ENCODE data around the gene PAMR1. TPM values are rescaled to one million over a fixed set of nuclear protein-coding genes. Genes with fewer than 3 reads are reported as not detected.

Gene PAMR1
- total and polyA plus RNA-seq, 2 of the 8 experiments (the other 6 are each of a cell fraction or from before 2014, with no cell fraction given): 3.0 to 6.9 TPM

DNA sequence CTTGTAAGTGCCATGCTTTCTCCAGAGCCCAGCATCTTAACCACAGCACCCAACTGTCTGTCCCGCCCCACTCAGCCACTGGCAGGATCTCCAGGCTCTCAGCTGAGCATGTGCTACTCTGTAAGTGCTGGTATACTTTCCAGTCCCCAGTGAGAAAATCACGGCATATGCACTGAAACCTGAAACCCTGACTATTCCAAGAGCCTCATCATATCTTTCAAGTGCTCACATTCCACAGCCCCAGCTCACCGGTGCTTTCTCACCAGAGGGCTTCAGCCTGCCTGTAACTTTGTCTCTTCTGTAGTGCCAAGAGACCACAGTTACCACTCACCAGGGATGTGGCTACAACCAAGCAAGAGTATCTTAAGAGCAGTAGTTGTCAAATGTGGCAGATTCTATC, 24.4 kb upstream of the PAMR1 start:
- H3K27me3 ChIP-seq (replicated peaks in 1 of 4; ENCODE audit: control insufficient read depth in 3 of 4, extremely low read depth in 1 of 4, insufficient read depth in 3 of 4, low read length in 3 of 4): no peaks in the 10 kb centered on the region; a peak in 2 of 7 replicates
- H3K18ac ChIP-seq (ENCODE audit: extremely low read depth, low read length): no peak overlapping the region; the same call in 1 of the 2 replicates
- H3K14ac ChIP-seq (ENCODE audit: insufficient read length): no peak overlapping the region
- H3K36me3 ChIP-seq (ENCODE audit: control insufficient read depth in 2 of 4, insufficient read depth in 4 of 4, low read length in 3 of 4): no peaks in the 10 kb centered on the region
- no peak overlapping the region for H2AK5ac ChIP-seq (ENCODE audit: low read depth, low read length)
- H3K9me3 ChIP-seq (ENCODE audit: insufficient read depth in 2 of 2, low read depth in 1 of 2, low read length in 1 of 2): no peaks in the 10 kb centered on the region
- no peak overlapping the region for H3K56ac ChIP-seq (replicated peaks; ENCODE audit: insufficient read length, low read depth, low read length)
- H3K23me2 ChIP-seq (ENCODE audit: low read depth, low read length): no peaks in the 10 kb centered on the region
- no peaks in the 10 kb centered on the region for H3K79me2 ChIP-seq (ENCODE audit: control insufficient read depth in 1 of 2, insufficient read depth in 2 of 2, low read length in 2 of 2)
- no peak overlapping the region for H3K4me3 ChIP-seq (ENCODE audit: extremely low read depth in 1 of 4, insufficient read depth in 2 of 4, low read depth in 3 of 4, low read length in 4 of 4)
- H3K4ac ChIP-seq (replicated peaks; ENCODE audit: insufficient read length, low read depth, low read length): no peak overlapping the region
- H3K4me1 ChIP-seq (replicated peaks in 1 of 4; ENCODE audit: control insufficient read depth in 3 of 4, insufficient read depth in 4 of 4, low read length in 3 of 4): peaks cover 0 to 5% (median 1%) of the 10 kb centered on the region in 4 experiments; a peak in 2 of 7 replicates
- WGBS, 2 experiments (ENCODE audit: extremely low coverage in 1 of 2, insufficient coverage in 1 of 2, insufficient read length in 1 of 2, insufficient replicate concordance in 2 of 2, low coverage in 1 of 2, low lambda C conversion rate in 2 of 2, missing lambda C conversion rate in 1 of 2): 72% methylated on average over 3 of the region's 3 CpGs; no CpG with 5 or more reads in 1 of the 2 experiments
- H3K27ac ChIP-seq (ENCODE audit: low read depth, low read length): no peak overlapping the region
- no peak for FAIRE-seq
- no peaks in the 10 kb centered on the region for H3K79me1 ChIP-seq (ENCODE audit: low read depth, low read length)
- CTCF ChIA-PET (ENCODE audit: partially characterized antibody): interaction anchor here (0.6 to 2.2 kb wide), 4 partner anchors 16 to 276 kb away, joined by 3 to 5 read pairs (median 3); partner anchors contain the start of gene FJX1
- H2AFZ ChIP-seq (ENCODE audit: low read length): no peak overlapping the region
- H2BK15ac ChIP-seq (ENCODE audit: low read length): no peak overlapping the region
- H4K91ac ChIP-seq (replicated peaks; ENCODE audit: insufficient read length, low read length): no peak overlapping the region
- POLR2A ChIA-PET (ENCODE audit: partially characterized antibody): no interaction called here
- no peak overlapping the region for H3K23ac ChIP-seq (ENCODE audit: insufficient read length)
- 0 out of 4 replicates have a peak overlapping the region, but pooled peaks of 1 of the 2 experiments have one; percentile 11 for H3K4me2 ChIP-seq (ENCODE audit: insufficient read depth in 1 of 2, low read depth in 2 of 2, low read length in 2 of 2)
- H4K20me1 ChIP-seq (replicated peaks in 1 of 2; ENCODE audit: control insufficient read depth in 1 of 2, insufficient read depth in 2 of 2, low read length in 2 of 2): no peaks in the 10 kb centered on the region
- H2BK20ac ChIP-seq (ENCODE audit: low read length): no peak overlapping the region
- H4K5ac ChIP-seq (ENCODE audit: insufficient read length, low read depth, low read length): no peak overlapping the region
- H2BK5ac ChIP-seq (ENCODE audit: low read depth, low read length): no peak overlapping the region
- H3K9ac ChIP-seq (replicated peaks in 1 of 4; ENCODE audit: extremely low read depth in 1 of 4, low read depth in 3 of 4, low read length in 3 of 4): no peak overlapping the region
- no peak for DNase-seq (ENCODE audit: low read depth in 1 of 2, low spot score in 2 of 2)
- no peak overlapping the region for H2BK120ac ChIP-seq (replicated peaks; ENCODE audit: low read depth, low read length)
- H2BK12ac ChIP-seq (ENCODE audit: low read depth, low read length): no peak overlapping the region
- no peak overlapping the region for H4K8ac ChIP-seq (ENCODE audit: extremely low read depth, insufficient read depth, low read length)
- TF ChIP-seq RNF2 (IDR thresholded peaks at IDR 0.05; ENCODE audit: borderline replicate concordance, low read depth, low read length, missing control alignments, poor library complexity, severe bottlenecking): no peak
- no peak for TF ChIP-seq TAF1 (IDR thresholded peaks at IDR 0.05; ENCODE audit: low read depth, low read length)
- no peak for TF ChIP-seq RAD21 (IDR thresholded peaks at IDR 0.05 in 1 of 2, conservative IDR thresholded peaks at IDR 0.05 in 1 of 2; ENCODE audit: low read depth in 2 of 2, low read length in 2 of 2)
- TF ChIP-seq, protein P1, sequence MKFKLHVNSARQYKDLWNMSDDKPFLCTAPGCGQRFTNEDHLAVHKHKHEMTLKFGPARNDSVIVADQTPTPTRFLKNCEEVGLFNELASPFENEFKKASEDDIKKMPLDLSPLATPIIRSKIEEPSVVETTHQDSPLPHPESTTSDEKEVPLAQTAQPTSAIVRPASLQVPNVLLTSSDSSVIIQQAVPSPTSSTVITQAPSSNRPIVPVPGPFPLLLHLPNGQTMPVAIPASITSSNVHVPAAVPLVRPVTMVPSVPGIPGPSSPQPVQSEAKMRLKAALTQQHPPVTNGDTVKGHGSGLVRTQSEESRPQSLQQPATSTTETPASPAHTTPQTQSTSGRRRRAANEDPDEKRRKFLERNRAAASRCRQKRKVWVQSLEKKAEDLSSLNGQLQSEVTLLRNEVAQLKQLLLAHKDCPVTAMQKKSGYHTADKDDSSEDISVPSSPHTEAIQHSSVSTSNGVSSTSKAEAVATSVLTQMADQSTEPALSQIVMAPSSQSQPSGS (IDR thresholded peaks at IDR 0.05; ENCODE audit: low read length): no peak
- no peak for TF ChIP-seq CHD2 (IDR thresholded peaks at IDR 0.05; ENCODE audit: low read length)
- no peak for TF ChIP-seq SP4 (IDR thresholded peaks at IDR 0.05; ENCODE audit: low read length)
- TF ChIP-seq NANOG (IDR thresholded peaks at IDR 0.05; ENCODE audit: insufficient read depth, low read depth, low read length, poor library complexity, severe bottlenecking): no peak
- TF ChIP-seq MAFK (IDR thresholded peaks at IDR 0.05; ENCODE audit: low read depth, low read length): no peak
- TF ChIP-seq TAF7 (optimal IDR thresholded peaks at IDR 0.05; ENCODE audit: borderline replicate concordance, low read depth, low read length): no peak
- no peak for TF ChIP-seq BACH1 (IDR thresholded peaks at IDR 0.05; ENCODE audit: low read length)
- no peak for TF ChIP-seq GTF2F1 (IDR thresholded peaks at IDR 0.05; ENCODE audit: borderline replicate concordance, low read depth, low read length)
- TF ChIP-seq NRF1 (IDR thresholded peaks at IDR 0.05; ENCODE audit: low read depth, low read length): no peak

Measured in H1 (cell line).